ENCODE results near the gene VAV1.
"Not testable (repeated sequence)": the region's sequence is repeated elsewhere in the genome, so short reads cannot be mapped to it uniquely, and the experiment has no call there.

VAV1 gene

GRCh38 chr19:6853868-6854267 is 81.4 kb downstream of the VAV1 start:
- no peaks in the 10 kb centered on the region for H3K9me3 ChIP-seq (ENCODE audit: low read length)
- peaks cover 4% of the 10 kb centered on the region for H3K27me3 ChIP-seq (ENCODE audit: insufficient read depth, low read length)
- no peak overlapping the region for H3K4me3 ChIP-seq (ENCODE audit: low read length)
- H3K4me1 ChIP-seq (ENCODE audit: insufficient read depth, low read length): no peaks in the 10 kb centered on the region
- H3K36me3 ChIP-seq (ENCODE audit: insufficient read depth, low read length): no peaks in the 10 kb centered on the region
- no peak overlapping the region for H2AFZ ChIP-seq (ENCODE audit: low read depth, low read length)

DNA sequence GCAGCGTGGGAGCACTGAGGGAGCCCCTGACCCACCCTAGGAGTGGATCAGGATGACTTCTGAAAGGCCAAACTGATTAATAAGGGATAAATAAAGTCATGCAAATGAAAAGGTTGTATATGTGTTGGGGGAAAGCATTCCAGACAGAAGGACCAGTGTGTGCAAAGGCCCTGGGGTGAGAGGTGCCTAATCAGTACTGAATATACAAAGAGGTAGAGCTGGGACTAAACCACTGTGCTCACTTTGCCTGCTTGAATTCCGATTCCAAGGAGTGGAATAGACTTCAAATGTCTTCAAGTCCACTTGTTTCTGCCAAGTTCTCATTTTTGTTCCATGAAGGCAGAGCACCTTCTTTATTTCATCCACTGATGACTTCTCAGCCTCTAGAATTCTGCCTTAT is 82.2 kb downstream of the VAV1 start:
- Histone ChIP-seq H3K9me3 (ENCODE audit: low read length) (no peaks in the 10 kb centered on the region), H3K36me3 (ENCODE audit: insufficient read depth, low read length) (no peaks in the 10 kb centered on the region), H2AFZ (ENCODE audit: low read depth, low read length) (no peak overlapping the region), H3K27me3 (ENCODE audit: insufficient read depth, low read length) (peaks cover 4% of the 10 kb centered on the region), H3K4me1 (ENCODE audit: insufficient read depth, low read length) (no peaks in the 10 kb centered on the region), H3K4me3 (ENCODE audit: low read length) (no peak overlapping the region)

DNA sequence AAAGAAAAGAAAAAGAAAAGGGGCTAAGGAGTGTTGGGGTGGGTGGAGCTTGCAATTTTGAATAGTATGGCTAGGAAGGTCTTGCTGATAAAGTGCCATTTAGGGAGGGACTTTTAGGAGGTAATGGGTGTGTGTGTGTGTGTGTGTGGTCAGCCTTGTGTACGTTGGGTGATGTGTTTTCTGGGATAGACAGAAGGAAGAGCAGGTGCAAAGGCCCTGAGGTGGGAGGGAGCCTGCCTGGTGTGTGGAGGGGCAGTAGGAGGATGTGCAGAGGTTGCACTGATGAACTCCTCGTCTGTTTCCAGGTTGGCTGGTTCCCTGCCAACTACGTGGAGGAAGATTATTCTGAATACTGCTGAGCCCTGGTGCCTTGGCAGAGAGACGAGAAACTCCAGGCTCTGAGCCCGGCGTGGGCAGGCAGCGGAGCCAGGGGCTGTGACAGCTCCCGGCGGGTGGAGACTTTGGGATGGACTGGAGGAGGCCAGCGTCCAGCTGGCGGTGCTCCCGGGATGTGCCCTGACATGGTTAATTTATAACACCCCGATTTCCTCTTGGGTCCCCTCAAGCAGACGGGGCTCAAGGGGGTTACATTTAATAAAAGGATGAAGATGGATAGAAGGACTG is 84.4 kb downstream of the VAV1 start:
- H3K36me3 ChIP-seq (ENCODE audit: insufficient read depth, low read length): no peaks in the 10 kb centered on the region

DNA sequence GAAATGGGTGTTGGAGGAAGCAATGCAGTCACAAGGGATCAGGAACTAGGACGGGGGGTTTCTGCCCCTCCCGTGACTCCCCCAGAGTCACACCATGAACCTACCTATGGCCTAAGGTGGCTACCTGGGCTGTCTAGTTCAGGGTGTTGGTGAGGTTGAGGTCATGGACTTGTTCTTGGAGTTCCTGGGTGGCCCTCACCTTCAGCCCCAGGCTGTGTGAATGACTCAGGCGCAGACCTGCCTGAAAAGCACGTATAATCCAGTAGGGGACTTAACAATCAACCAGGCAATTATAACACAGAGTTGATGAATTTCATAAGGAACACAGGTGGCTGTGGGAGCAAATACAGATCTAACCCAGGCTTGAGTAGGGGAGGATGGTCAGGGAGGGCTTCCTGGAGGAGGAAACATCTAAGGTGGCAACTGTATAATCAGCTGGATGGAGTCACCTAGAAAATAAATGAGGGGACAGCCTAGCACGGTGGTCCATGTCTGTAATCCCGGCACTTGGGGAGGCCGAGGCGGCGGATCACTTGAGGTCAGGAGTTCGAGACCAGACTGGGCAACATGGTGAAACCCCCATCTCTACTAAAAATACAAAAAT is 89.3 kb downstream of the VAV1 start:
- Histone ChIP-seq H3K36me3 (ENCODE audit: insufficient read depth, low read length) (no peaks in the 10 kb centered on the region), H2AFZ (ENCODE audit: low read depth, low read length) (no peak overlapping the region), H3K9me3 (ENCODE audit: low read length) (no peaks in the 10 kb centered on the region), H3K27me3 (ENCODE audit: insufficient read depth, low read length) (peaks cover 4% of the 10 kb centered on the region), H3K4me1 (ENCODE audit: insufficient read depth, low read length) (no peaks in the 10 kb centered on the region), H3K4me3 (ENCODE audit: low read length) (no peak overlapping the region)

More for the DNA sequence above, 84.4 kb downstream of the VAV1 start:
- H3K4me3 ChIP-seq (ENCODE audit: low read length): no peak overlapping the region
- H3K4me1 ChIP-seq (ENCODE audit: insufficient read depth, low read length): no peaks in the 10 kb centered on the region
- H2AFZ ChIP-seq (ENCODE audit: low read depth, low read length): no peak overlapping the region
- peaks cover 4% of the 10 kb centered on the region for H3K27me3 ChIP-seq (ENCODE audit: insufficient read depth, low read length)
- no peaks in the 10 kb centered on the region for H3K9me3 ChIP-seq (ENCODE audit: low read length)

GRCh38 chr19:6862673-6863078 is 90.2 kb downstream of the VAV1 start:
- H3K4me1 ChIP-seq (ENCODE audit: insufficient read depth, low read length): no peaks in the 10 kb centered on the region
- H2AFZ ChIP-seq (ENCODE audit: low read depth, low read length): no peak overlapping the region
- no peak overlapping the region for H3K4me3 ChIP-seq (ENCODE audit: low read length)
- no peaks in the 10 kb centered on the region for H3K36me3 ChIP-seq (ENCODE audit: insufficient read depth, low read length)
- H3K27me3 ChIP-seq (ENCODE audit: insufficient read depth, low read length): peaks cover 5% of the 10 kb centered on the region
- no peaks in the 10 kb centered on the region for H3K9me3 ChIP-seq (ENCODE audit: low read length)

GRCh38 chr19:6864325-6864940 is 91.9 kb downstream of the VAV1 start:
- Histone ChIP-seq H3K36me3 (ENCODE audit: insufficient read depth, low read length) (no peaks in the 10 kb centered on the region), H3K9me3 (ENCODE audit: low read length) (no peaks in the 10 kb centered on the region), H3K27me3 (ENCODE audit: insufficient read depth, low read length) (peaks cover 5% of the 10 kb centered on the region), H3K4me3 (ENCODE audit: low read length) (no peak overlapping the region), H2AFZ (ENCODE audit: low read depth, low read length) (no peak overlapping the region), H3K4me1 (ENCODE audit: insufficient read depth, low read length) (no peaks in the 10 kb centered on the region)

GRCh38 chr19:6865849-6866248 is 93.3 kb downstream of the VAV1 start:
- Histone ChIP-seq H3K27me3 (ENCODE audit: insufficient read depth, low read length) (peaks cover 5% of the 10 kb centered on the region), H3K4me3 (ENCODE audit: low read length) (no peak overlapping the region), H3K4me1 (ENCODE audit: insufficient read depth, low read length) (no peaks in the 10 kb centered on the region), H2AFZ (ENCODE audit: low read depth, low read length) (no peak overlapping the region), H3K9me3 (ENCODE audit: low read length) (no peaks in the 10 kb centered on the region), H3K36me3 (ENCODE audit: insufficient read depth, low read length) (no peaks in the 10 kb centered on the region)

DNA sequence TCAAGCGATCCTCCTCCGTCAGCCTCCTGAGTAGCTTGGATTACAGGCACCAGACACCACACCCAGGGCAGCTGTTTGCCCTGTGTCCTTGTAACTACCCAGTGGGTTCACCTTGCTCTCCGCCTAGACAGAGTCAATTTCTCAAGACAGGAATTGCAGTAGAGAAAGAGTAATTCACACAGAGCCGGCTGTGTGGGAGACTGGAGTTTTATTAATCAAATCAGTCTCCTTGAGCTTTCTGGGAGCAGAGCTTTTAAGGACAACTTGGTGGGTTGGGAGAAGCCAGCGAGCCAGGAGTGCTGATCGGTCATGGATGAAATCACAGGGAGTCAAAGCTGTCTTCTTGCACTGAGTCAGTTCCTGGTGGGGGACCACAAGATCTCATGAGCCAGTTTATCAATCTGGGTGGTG is 94.2 kb downstream of the VAV1 start:
- H3K27me3 ChIP-seq (ENCODE audit: insufficient read depth, low read length): peaks cover 5% of the 10 kb centered on the region
- no peak overlapping the region for H3K4me3 ChIP-seq (ENCODE audit: low read length)
- no peaks in the 10 kb centered on the region for H3K36me3 ChIP-seq (ENCODE audit: insufficient read depth, low read length)
- H3K9me3 ChIP-seq (ENCODE audit: low read length): no peaks in the 10 kb centered on the region
- no peak overlapping the region for H2AFZ ChIP-seq (ENCODE audit: low read depth, low read length)
- no peaks in the 10 kb centered on the region for H3K4me1 ChIP-seq (ENCODE audit: insufficient read depth, low read length)

GRCh38 chr19:6868351-6868750 is 95.8 kb downstream of the VAV1 start:
- H2AFZ ChIP-seq (ENCODE audit: low read depth, low read length): no peak overlapping the region
- no peaks in the 10 kb centered on the region for H3K9me3 ChIP-seq (ENCODE audit: low read length)
- H3K27me3 ChIP-seq (ENCODE audit: insufficient read depth, low read length): peaks cover 5% of the 10 kb centered on the region
- H3K4me1 ChIP-seq (ENCODE audit: insufficient read depth, low read length): no peaks in the 10 kb centered on the region
- H3K4me3 ChIP-seq (ENCODE audit: low read length): no peak overlapping the region
- no peaks in the 10 kb centered on the region for H3K36me3 ChIP-seq (ENCODE audit: insufficient read depth, low read length)

DNA sequence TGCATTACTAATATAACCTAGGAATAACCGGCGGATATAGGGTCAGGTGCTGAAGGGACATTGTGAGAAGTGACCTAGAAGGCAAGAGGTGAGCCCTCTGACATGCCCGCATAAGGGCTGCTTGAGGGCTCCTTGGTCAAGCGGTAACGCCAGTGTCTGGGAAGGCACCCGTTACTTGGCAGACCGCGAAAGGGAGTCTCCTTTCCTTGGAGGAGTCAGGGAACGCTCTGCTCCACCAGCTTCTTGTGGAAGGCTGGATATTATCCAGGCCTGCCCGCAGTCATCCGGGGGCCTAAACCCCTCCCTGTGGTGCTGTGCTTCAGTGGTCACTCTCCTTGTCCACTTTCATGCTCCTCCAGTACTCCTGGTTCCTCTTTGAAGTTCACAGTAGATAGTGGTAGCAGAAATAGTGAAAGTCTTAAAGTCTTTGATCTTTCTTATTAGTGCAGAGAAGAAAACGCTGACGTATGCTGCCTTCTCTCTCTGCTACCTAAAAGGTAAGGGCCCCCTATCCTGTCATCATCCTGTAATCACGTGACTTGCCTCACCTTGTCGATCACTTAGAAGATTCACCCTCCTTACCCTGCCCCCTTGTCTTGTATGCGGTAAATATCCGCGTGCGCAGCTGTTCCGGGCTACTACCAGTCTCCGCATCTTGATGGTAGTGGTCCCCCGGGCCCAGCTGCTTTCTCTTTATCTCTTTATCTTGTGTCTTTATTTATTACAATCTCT is 96.8 kb downstream of the VAV1 start:
- H3K9me3 ChIP-seq (ENCODE audit: low read length); H3K36me3 ChIP-seq (ENCODE audit: insufficient read depth, low read length); H3K27me3 ChIP-seq (ENCODE audit: insufficient read depth, low read length); H3K4me3 ChIP-seq (ENCODE audit: low read length); H2AFZ ChIP-seq (ENCODE audit: low read depth, low read length); H3K4me1 ChIP-seq (ENCODE audit: insufficient read depth, low read length): not testable (repeated sequence)

DNA sequence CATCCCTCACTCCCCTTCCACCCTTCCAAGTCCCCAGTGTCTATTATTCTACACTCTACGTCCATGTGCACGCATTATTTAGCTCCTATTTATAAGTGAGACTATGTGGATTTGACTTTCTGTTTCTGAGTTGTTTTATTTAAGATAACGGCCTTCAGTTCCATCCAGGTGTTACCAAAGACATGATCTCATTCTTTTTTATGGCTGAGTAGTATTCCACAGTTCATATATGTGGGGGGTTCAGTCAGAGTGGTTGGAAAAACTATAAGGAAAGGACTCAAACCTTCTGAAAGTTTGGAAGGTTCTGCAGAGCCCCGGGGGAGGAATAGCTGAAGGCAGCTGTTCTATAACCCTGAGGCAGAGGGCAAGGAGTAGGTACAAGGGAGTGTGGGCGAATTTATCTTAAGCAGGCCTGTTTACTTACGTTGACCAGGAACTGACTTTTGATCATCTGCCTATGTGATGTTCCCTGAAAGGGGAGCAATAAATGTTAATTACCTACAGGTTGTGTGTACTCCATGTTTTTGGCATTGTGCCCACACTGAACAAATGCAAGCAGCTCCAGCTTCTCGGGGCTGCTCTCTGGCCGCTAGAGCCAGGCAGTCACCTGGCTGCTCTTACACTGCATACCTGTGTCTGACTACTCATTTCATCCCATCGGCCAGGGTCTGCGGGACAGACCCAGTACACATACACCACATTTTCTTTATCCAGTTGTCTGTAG is 101.4 kb downstream of the VAV1 start:
- Histone ChIP-seq H3K4me1 (ENCODE audit: insufficient read depth, low read length) (no peaks in the 10 kb centered on the region), H3K9me3 (ENCODE audit: low read length) (no peaks in the 10 kb centered on the region), H3K27me3 (ENCODE audit: insufficient read depth, low read length) (no peaks in the 10 kb centered on the region), H3K4me3 (ENCODE audit: low read length) (no peak overlapping the region), H3K36me3 (ENCODE audit: insufficient read depth, low read length) (no peaks in the 10 kb centered on the region), H2AFZ (ENCODE audit: low read depth, low read length) (no peak overlapping the region)

DNA sequence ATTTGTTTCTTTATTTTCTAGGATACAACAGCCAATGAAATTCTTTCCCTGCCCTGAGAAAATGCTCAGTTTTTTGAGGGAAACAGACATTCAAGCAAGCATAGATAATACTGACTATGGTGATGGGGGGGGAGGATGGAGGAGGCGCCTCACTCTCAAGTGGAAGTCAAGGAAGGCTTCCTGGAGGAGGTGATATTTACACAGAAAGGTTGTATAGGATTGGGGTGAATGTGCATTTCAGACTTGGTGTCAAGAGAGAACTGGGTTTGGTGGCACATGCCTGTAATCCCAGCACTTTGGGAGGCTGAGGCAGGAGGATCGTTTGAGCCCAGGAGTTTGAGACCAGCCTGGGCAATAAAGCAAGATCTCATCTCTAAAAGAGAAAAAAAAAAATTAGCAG is 102.7 kb downstream of the VAV1 start:
- Histone ChIP-seq H3K27me3 (ENCODE audit: insufficient read depth, low read length) (no peaks in the 10 kb centered on the region), H3K9me3 (ENCODE audit: low read length) (peaks cover 4% of the 10 kb centered on the region), H3K36me3 (ENCODE audit: insufficient read depth, low read length) (no peaks in the 10 kb centered on the region), H3K4me1 (ENCODE audit: insufficient read depth, low read length) (no peaks in the 10 kb centered on the region), H2AFZ (ENCODE audit: low read depth, low read length) (no peak overlapping the region), H3K4me3 (ENCODE audit: low read length) (no peak overlapping the region)

- Histone ChIP-seq H2AFZ (ENCODE audit: low read depth, low read length) (no peak overlapping the region), H3K4me1 (ENCODE audit: insufficient read depth, low read length) (no peaks in the 10 kb centered on the region), H3K36me3 (ENCODE audit: insufficient read depth, low read length) (no peaks in the 10 kb centered on the region), H3K4me3 (ENCODE audit: low read length) (no peak overlapping the region), H3K27me3 (ENCODE audit: insufficient read depth, low read length) (no peaks in the 10 kb centered on the region), H3K9me3 (ENCODE audit: low read length) (peaks cover 4% of the 10 kb centered on the region)
Observed at GRCh38 chr19:6876748-6877147, 104.2 kb downstream of the VAV1 start.

Data from neuron (in vitro differentiated cells).